IMR-90 (cell line): ENCODE measurements around the gene OFD1. TPM values are rescaled to one million over a fixed set of nuclear protein-coding genes. Genes with fewer than 3 reads are reported as not detected.
A peak's percentile ranks its signal among the peaks of the same experiment; 100 is the strongest.

Source experiments
- ATAC-seq: fragments of 200-7000 bp; cut with Tn5 transposase; 2 replicates; pipeline ENCODE4 v1.9.1; 2020; ENCODE audit warnings: low read depth, mild to moderate bottlenecking, moderate library complexity
- BruUV-seq: library from RNA; stranded (reverse); fragments of 400-500 nt; replicated peaks from 2 replicates; lab custom pipeline; 2021; lab: Mats Ljungman, UMichigan
- CTCF ChIA-PET: fragments of 300-600 bp; formaldehyde crosslinking; extraction: SDS; loops from one replicate; lab custom pipeline; 2021; ENCODE audit warnings: antibody characterized with exemption; lab: Yijun Ruan, JAX
- POLR2A ChIA-PET: fragments of 300-600 bp; sonication (Branson Sonifier 250); formaldehyde crosslinking; loops from one replicate; lab custom pipeline; 2022; ENCODE audit warnings: antibody characterized with exemption; ENCODE audit not compliant: unreplicated experiment; lab: Charles Lee
- DNase-seq: peaks from one replicate; pipeline ENCODE4 v3.0.0; 2013
- H2AFZ ChIP-seq: replicated peaks from 2 replicates; pipeline ENCODE3; 2013; ENCODE audit warnings: low read length, mild to moderate bottlenecking; ENCODE audit not compliant: poor library complexity
- H2AK5ac ChIP-seq: 2 replicates; pipeline ENCODE4 v1.6.1; 2013; ENCODE audit warnings: low read depth, low read length, inconsistent platforms
- H2AK9ac ChIP-seq: replicated peaks from 2 replicates; pipeline ENCODE3; 2013; ENCODE audit warnings: mild to moderate bottlenecking, low read depth, low read length, moderate library complexity; ENCODE audit not compliant: poor library complexity
- H2BK120ac ChIP-seq: 2 replicates; pipeline ENCODE4 v1.6.1; 2013; ENCODE audit warnings: low read depth, low read length, inconsistent platforms
- H2BK15ac ChIP-seq: 3 replicates; pipeline ENCODE4 v1.6.1; 2013; ENCODE audit warnings: low read depth, low read length, inconsistent platforms
- H2BK20ac ChIP-seq: 2 replicates; pipeline ENCODE4 v1.6.1; 2013; ENCODE audit warnings: low read depth, mild to moderate bottlenecking, inconsistent platforms, low read length, moderate library complexity
- H2BK5ac ChIP-seq: 2 replicates; pipeline ENCODE4 v1.6.1; 2013; ENCODE audit warnings: mild to moderate bottlenecking, low read depth, low read length, inconsistent platforms; ENCODE audit not compliant: poor library complexity, severe bottlenecking
- H3K14ac ChIP-seq: replicated peaks from 2 replicates; pipeline ENCODE4 v1.6.1; 2013; ENCODE audit warnings: low read depth, low read length, inconsistent platforms
- H3K18ac ChIP-seq: 2 replicates; pipeline ENCODE4 v1.6.1; 2013; ENCODE audit warnings: low read depth, low read length, control low read depth
- H3K23ac ChIP-seq: 2 replicates; pipeline ENCODE4 v1.6.1; 2013; ENCODE audit warnings: low read depth, low read length, inconsistent platforms
- H3K27ac ChIP-seq: 2 replicates; pipeline ENCODE4 v1.5.1; 2013; ENCODE audit warnings: mild to moderate bottlenecking, control low read depth, low read length; ENCODE audit not compliant: insufficient read depth
- H3K27me3 ChIP-seq: 2 replicates; pipeline ENCODE4 v1.6.1; 2013; ENCODE audit warnings: low read length; ENCODE audit not compliant: control insufficient read depth, insufficient read depth
- H3K36me3 ChIP-seq: 2 replicates; pipeline ENCODE4 v1.6.1; 2013; ENCODE audit warnings: low read length, mixed read lengths; ENCODE audit not compliant: control insufficient read depth, insufficient read depth
- H3K4ac ChIP-seq: 2 replicates; pipeline ENCODE4 v1.6.1; 2013; ENCODE audit warnings: low read depth, low read length, inconsistent platforms
- H3K4me1 ChIP-seq: 2 replicates; pipeline ENCODE4 v1.6.1; 2013; ENCODE audit warnings: low read length, mixed read lengths; ENCODE audit not compliant: control insufficient read depth, insufficient read depth
- H3K4me2 ChIP-seq: 2 replicates; pipeline ENCODE4 v1.6.1; 2013; ENCODE audit warnings: low read depth, mild to moderate bottlenecking, control low read depth, low read length, moderate library complexity
- H3K4me3 ChIP-seq: 2 replicates; pipeline ENCODE4 v1.5.1; 2013; ENCODE audit warnings: low read depth, mild to moderate bottlenecking, control low read depth, low read length, moderate library complexity; ENCODE audit not compliant: insufficient read depth
- H3K56ac ChIP-seq: 2 replicates; pipeline ENCODE4 v1.6.1; 2013; ENCODE audit warnings: low read length, inconsistent platforms; ENCODE audit not compliant: insufficient read depth; ENCODE audit errors: extremely low read depth
- H3K79me1 ChIP-seq, 2 experiments: 2 replicates each; pipeline ENCODE4 v1.6.1; 2013; ENCODE audit warnings: low read length in 2 of 2, inconsistent platforms in 1 of 2, low read depth in 1 of 2
- H3K9ac ChIP-seq: 2 replicates; pipeline ENCODE4 v1.6.1; 2013; ENCODE audit warnings: low read depth, low read length, control low read depth
- H3K9me1 ChIP-seq: 2 replicates; pipeline ENCODE4 v1.6.1; 2013; ENCODE audit warnings: low read length, inconsistent platforms; ENCODE audit not compliant: insufficient read depth
- H3K9me3 ChIP-seq: 2 replicates; pipeline ENCODE4 v1.6.1; 2013; ENCODE audit warnings: low read length; ENCODE audit not compliant: control insufficient read depth, insufficient read depth
- H4K20me1 ChIP-seq: 2 replicates; pipeline ENCODE4 v1.6.1; 2013; ENCODE audit warnings: low read length, inconsistent platforms; ENCODE audit not compliant: insufficient read depth
- H4K5ac ChIP-seq: 2 replicates; pipeline ENCODE4 v1.6.1; 2013; ENCODE audit warnings: mild to moderate bottlenecking, low read depth, low read length, control low read depth
- H4K8ac ChIP-seq, 2 experiments: 2 replicates each; pipeline ENCODE4 v1.6.1; 2013; ENCODE audit warnings: low read depth in 2 of 2, low read length in 2 of 2, control low read depth in 1 of 2, inconsistent platforms in 1 of 2
- H4K91ac ChIP-seq: 2 replicates; pipeline ENCODE4 v1.6.1; 2013; ENCODE audit warnings: low read depth, low read length, inconsistent platforms; ENCODE audit not compliant: insufficient read depth
- POLR2A ChIP-seq: IDR thresholded peaks from 2 replicates; pipeline ENCODE4 v1.6.1; 2012; ENCODE audit warnings: mild to moderate bottlenecking, low read depth, low read length
- WGBS, 2 experiments: methylation state at CpG; one replicate each; pipeline versions ENCODE4 v1.1.5 to v1.1.7; 2013; ENCODE audit warnings: missing lambda C conversion rate in 2 of 2; ENCODE audit not compliant: insufficient read length in 1 of 2; ENCODE audit errors: extremely low coverage in 2 of 2; 5-methylcytosine and 5-hydroxymethylcytosine counted together
- dilution Hi-C: fragments of 300-500 bp; cut with HindIII; formaldehyde crosslinking; loops from one replicate; pipeline ENCODE4 v1.14.3; 2018; ENCODE audit warnings: low sequenced_read_pairs; ENCODE audit not compliant: unreplicated experiment
- in situ Hi-C: fragments of 300-500 bp; cut with MboI; formaldehyde crosslinking; loops from 3 replicates; pipeline ENCODE4 v1.14.3; 2019; ENCODE audit warnings: low sequenced_read_pairs, inconsistent platforms, mixed read lengths
- intact Hi-C: fragments of 100-400 bp; cut with micrococcal nuclease; formaldehyde crosslinking; loops from 2 replicates; pipeline ENCODE4 v1.10.0; 2022
- polyA plus RNA-seq, 3 experiments: library from polyadenylated mRNA; depleted of rRNA; stranded (reverse); fragments of >200 nt; gene quantifications; 2 replicates each; pipeline ENCODE4 v1.2.3, GENCODE V29; 2012; ENCODE audit warnings: low replicate concordance in 1 of 3
- total RNA-seq: library from RNA; depleted of rRNA; stranded (reverse); fragments of >200 nt; gene quantifications from 2 replicates; pipeline ENCODE4 v1.2.3, GENCODE V29; 2012

Gene OFD1
- total and polyA plus RNA-seq, 2 of the 4 experiments (the other 2 are of a cell fraction): 8.4 to 8.6 TPM

DNA sequence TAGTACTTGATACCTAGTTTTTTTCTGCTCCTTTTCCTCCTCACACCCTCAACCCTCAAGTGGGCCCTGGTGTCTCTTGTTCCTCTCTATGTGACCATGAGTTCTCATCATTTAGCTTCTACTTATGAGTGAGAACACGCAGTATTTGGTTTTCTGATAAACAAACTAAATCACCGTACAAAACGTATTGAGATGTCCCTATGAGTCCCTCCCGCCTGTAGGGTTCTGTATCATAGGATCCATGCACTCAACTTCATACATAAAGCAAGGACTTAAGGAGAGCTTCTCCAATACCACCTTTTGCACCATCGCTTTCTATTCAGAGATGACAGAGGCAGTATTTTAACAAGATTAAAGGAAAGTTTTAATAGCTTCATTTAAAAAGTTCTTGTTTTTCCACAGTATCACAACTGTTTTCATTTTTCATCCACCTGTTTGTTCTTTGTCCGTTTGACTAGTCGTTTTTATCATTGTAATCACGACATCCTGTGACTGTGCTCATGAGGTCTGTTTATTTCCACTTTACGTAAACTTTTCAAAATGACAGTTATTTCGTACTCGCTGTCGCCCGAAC lies 46.1 kb upstream of the OFD1 start:
- H4K8ac ChIP-seq: no peak overlapping the region; a peak in 1 of 4 replicates
- no peak overlapping the region for H3K56ac ChIP-seq
- 0 out of 2 replicates have a peak, but pooled peaks cover 3% of the 10 kb centered on the region for H3K9me1 ChIP-seq
- no peak overlapping the region for H3K4ac ChIP-seq
- H4K91ac ChIP-seq: no peak overlapping the region
- peaks cover 18 to 30% of the 10 kb centered on the region in 2 experiments; a peak in 3 of 4 replicates for H3K79me1 ChIP-seq
- no peak overlapping the region for H2AK5ac ChIP-seq
- no peak for DNase-seq
- H2AK9ac ChIP-seq: no peak overlapping the region
- H3K4me3 ChIP-seq: peak overlapping the region; percentile 86
- H3K27ac ChIP-seq: no peak overlapping the region
- H2BK15ac ChIP-seq: no peak overlapping the region
- 7% methylated on average over 9 of the region's 13 CpGs; no CpG with 5 or more reads in 1 of the 2 experiments for WGBS, 2 experiments
- H3K27me3 ChIP-seq: peaks cover 7% of the 10 kb centered on the region
- H2BK120ac ChIP-seq: no peak overlapping the region
- H4K5ac ChIP-seq: no peak overlapping the region; the same call in 1 of the 2 replicates
- no peak overlapping the region for H3K14ac ChIP-seq
- H2BK5ac ChIP-seq: peak overlapping the region; percentile 40
- intact Hi-C loops: loop anchor here (2.0 kb wide), 2 partner anchors 30 to 32 kb away; no protein-coding TSS in a partner anchor
- no peaks in the 10 kb centered on the region for H3K9me3 ChIP-seq
- in situ Hi-C loops: no loop called here
- dilution Hi-C loops: no loop called here
- ChIA-PET POLR2A (interaction anchor here (0.6 kb wide), 1 partner anchor 34 kb away, joined by 3 read pairs; no protein-coding TSS in a partner anchor), CTCF (interaction anchor here (1.0 kb wide), 1 partner anchor 9 kb away, joined by 3 read pairs; no protein-coding TSS in a partner anchor)
- H3K9ac ChIP-seq: peak overlapping the region; percentile 50; the same call in 1 of the 2 replicates
- 0 out of 2 replicates have a peak, but pooled peaks have one; percentile 2 for ATAC-seq
- H3K36me3 ChIP-seq: no peaks in the 10 kb centered on the region; the same call in 1 of the 2 replicates
- no peak overlapping the region for H3K23ac ChIP-seq
- no peak overlapping the region for H2BK20ac ChIP-seq
- H4K20me1 ChIP-seq: peaks cover 15% of the 10 kb centered on the region; the same call in 1 of the 2 replicates
- no peak overlapping the region for H3K18ac ChIP-seq
- TF ChIP-seq POLR2A: no peak
- peaks cover 2% of the 10 kb centered on the region for H3K4me1 ChIP-seq
- BruUV-seq: no TSS peak
- peak overlapping the region; percentile 88 for H3K4me2 ChIP-seq
- H2AFZ ChIP-seq: peak overlapping the region; percentile 96
